ENCODE results near the gene BAZ2B. TPM values are rescaled to one million over a fixed set of nuclear protein-coding genes. Genes with fewer than 3 reads are reported as not detected.

The BAZ2B gene
- total RNA-seq, 3 donors from 2014 or later (not counting 1 experiment from before 2014, with no cell fraction given), result 59.8 to 73.7 (median 68.4) TPM

DNA sequence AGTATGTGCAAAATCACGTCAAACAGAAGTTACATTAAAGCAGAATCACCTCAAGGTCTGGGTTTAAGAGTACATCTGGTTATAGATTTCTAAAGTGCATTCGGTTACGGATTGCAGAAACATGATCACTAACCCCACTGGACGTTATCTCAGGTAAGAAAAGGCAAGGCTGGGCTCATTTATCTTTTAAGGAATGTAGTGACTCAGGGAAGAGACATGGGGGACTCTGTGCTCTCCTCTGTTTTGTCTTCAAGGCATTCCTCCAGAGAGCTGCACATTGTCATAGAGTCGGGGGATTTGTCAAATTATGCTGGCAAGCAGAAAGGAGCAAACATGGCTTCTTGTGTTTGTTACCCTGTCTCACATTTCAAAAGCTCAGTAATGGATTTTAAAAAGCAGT is 344.2 kb downstream of the BAZ2B start:
- H3K27me3 Mint-ChIP-seq (ENCODE audit: low read depth in 2 of 2), result no peaks in the 10 kb centered on the region
- Histone ChIP-seq H3K27me3 (ENCODE audit: control insufficient read depth, insufficient read depth, low read length) (no peaks in the 10 kb centered on the region), H3K36me3 (ENCODE audit: control insufficient read depth, insufficient read depth, low read length) (peaks cover 17% of the 10 kb centered on the region), H3K4me3 (ENCODE audit: low read length) (no peak overlapping the region), H3K4me1 (ENCODE audit: control insufficient read depth, insufficient read depth, low read length) (peaks cover 3% of the 10 kb centered on the region), H3K27ac (ENCODE audit: low read length) (no peak overlapping the region), H3K9me3 (ENCODE audit: control insufficient read depth, insufficient read depth, low read length) (no peaks in the 10 kb centered on the region)
- peaks cover 27 to 40% of the 10 kb centered on the region in 2 donors for H3K4me1 Mint-ChIP-seq
- no peak overlapping the region for H3K27ac Mint-ChIP-seq
- no peak for TF ChIP-seq CTCF (IDR thresholded peaks at IDR 0.05)
- no peak overlapping the region for H3K4me3 Mint-ChIP-seq
- ATAC-seq (no peak), DNase-seq (no peak)
- over 99% methylated on average over 5 of the region's 5 CpGs for WGBS (ENCODE audit: insufficient coverage)
- H3K36me3 Mint-ChIP-seq, result peaks cover 16% of the 10 kb centered on the region
- no peaks in the 10 kb centered on the region for H3K9me3 Mint-ChIP-seq
- intact Hi-C loops (cut with micrococcal nuclease), result no loop called here

- Histone ChIP-seq H3K4me1 (ENCODE audit: control insufficient read depth, insufficient read depth, low read length) (peaks cover 3% of the 10 kb centered on the region), H3K9me3 (ENCODE audit: control insufficient read depth, insufficient read depth, low read length) (no peaks in the 10 kb centered on the region), H3K4me3 (ENCODE audit: low read length) (no peak overlapping the region), H3K27ac (ENCODE audit: low read length) (no peak overlapping the region), H3K27me3 (ENCODE audit: control insufficient read depth, insufficient read depth, low read length) (no peaks in the 10 kb centered on the region), H3K36me3 (ENCODE audit: control insufficient read depth, insufficient read depth, low read length) (peaks cover 17% of the 10 kb centered on the region)
- no peaks in the 10 kb centered on the region for H3K9me3 Mint-ChIP-seq
- H3K4me3 Mint-ChIP-seq, result no peak overlapping the region
- H3K4me1 Mint-ChIP-seq, result peaks cover 27 to 41% of the 10 kb centered on the region in 2 donors
- no peaks in the 10 kb centered on the region for H3K27me3 Mint-ChIP-seq (ENCODE audit: low read depth in 2 of 2)
- 95% methylated on average over 4 of the region's 4 CpGs for WGBS (ENCODE audit: insufficient coverage)
- no peak for ATAC-seq
- no peak for DNase-seq
- no peak for TF ChIP-seq CTCF (IDR thresholded peaks at IDR 0.05)
- no peak overlapping the region for H3K27ac Mint-ChIP-seq
- peaks cover 16% of the 10 kb centered on the region for H3K36me3 Mint-ChIP-seq
- intact Hi-C loops (cut with micrococcal nuclease), result no loop called here
These were observed 345.5 kb downstream of the BAZ2B start for GRCh38 chr2:159270744-159271379.

Other genes with a start within 250 kb of the BAZ2B start
- gene MARCHF7, start 96.0 kb upstream of the BAZ2B start, total RNA-seq, result 10 to 100 TPM; 60.5 to 96.5 (median 66.8) TPM
- gene CD302, start 181.7 kb upstream of the BAZ2B start, total RNA-seq, result 1 to 10 TPM; 2.0 to 5.2 (median 5.1) TPM

Measured in natural killer cell (primary cell).